Loucy (cell line): ENCODE data around the gene MMP2.

Experiments used
- EZH2phosphoT487 ChIP-seq: fragments of 200-600 bp; IDR thresholded peaks from 2 replicates; pipeline ENCODE4 v1.6.1; 2018; ENCODE audit warnings: antibody characterized with exemption, mild to moderate bottlenecking, moderate library complexity, borderline replicate concordance
- TF ChIP-seq, protein P1 (sequence below): fragments of 200-600 bp; sonication (generic); conservative IDR thresholded peaks from 2 replicates; pipeline ENCODE4 v1.5.1; 2014; ENCODE audit warnings: mild to moderate bottlenecking, antibody characterized with exemption, low read length

DNA sequence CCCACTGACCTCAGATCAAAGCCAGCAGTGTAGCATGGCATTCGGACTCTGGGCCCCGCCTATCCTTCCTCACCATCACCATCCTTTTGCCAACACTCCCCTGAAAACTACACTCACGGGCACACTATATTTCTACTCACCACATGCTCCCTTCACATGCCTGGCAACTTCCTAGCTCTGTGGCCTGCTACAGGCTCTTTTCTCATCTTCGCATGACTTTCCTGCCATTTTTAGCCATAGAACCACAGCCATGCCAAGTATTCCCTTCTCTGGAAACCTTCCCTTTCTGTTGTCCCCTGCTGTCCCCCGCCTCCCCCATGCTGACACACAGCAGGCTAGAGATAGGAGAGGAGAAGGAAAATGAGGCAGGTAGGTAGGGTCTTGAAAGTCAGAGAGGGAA is 45.5 kb upstream of the MMP2 start:
- no peak for TF ChIP-seq EZH2phosphoT487
- TF ChIP-seq, protein P1, sequence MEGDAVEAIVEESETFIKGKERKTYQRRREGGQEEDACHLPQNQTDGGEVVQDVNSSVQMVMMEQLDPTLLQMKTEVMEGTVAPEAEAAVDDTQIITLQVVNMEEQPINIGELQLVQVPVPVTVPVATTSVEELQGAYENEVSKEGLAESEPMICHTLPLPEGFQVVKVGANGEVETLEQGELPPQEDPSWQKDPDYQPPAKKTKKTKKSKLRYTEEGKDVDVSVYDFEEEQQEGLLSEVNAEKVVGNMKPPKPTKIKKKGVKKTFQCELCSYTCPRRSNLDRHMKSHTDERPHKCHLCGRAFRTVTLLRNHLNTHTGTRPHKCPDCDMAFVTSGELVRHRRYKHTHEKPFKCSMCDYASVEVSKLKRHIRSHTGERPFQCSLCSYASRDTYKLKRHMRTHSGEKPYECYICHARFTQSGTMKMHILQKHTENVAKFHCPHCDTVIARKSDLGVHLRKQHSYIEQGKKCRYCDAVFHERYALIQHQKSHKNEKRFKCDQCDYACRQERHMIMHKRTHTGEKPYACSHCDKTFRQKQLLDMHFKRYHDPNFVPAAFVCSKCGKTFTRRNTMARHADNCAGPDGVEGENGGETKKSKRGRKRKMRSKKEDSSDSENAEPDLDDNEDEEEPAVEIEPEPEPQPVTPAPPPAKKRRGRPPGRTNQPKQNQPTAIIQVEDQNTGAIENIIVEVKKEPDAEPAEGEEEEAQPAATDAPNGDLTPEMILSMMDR, result no peak
